Measurements from ENCODE around the gene NT5C.

NT5C gene

GRCh38 chr17:75090871-75091854 is 40.4 kb downstream of the NT5C start:
- no peak for DNase-seq

GRCh38 chr17:75088465-75089417 is 42.8 kb downstream of the NT5C start:
- no peak for DNase-seq

- peak; percentile 63 for DNase-seq
These were observed 43.7 kb downstream of the NT5C start, which contains the start of gene SLC16A5 for GRCh38 chr17:75087558-75088453. SLC16A5 (plus strand) TSS chr17:75087954; CDS start chr17:75093637, 5,683 bp downstream.

DNA sequence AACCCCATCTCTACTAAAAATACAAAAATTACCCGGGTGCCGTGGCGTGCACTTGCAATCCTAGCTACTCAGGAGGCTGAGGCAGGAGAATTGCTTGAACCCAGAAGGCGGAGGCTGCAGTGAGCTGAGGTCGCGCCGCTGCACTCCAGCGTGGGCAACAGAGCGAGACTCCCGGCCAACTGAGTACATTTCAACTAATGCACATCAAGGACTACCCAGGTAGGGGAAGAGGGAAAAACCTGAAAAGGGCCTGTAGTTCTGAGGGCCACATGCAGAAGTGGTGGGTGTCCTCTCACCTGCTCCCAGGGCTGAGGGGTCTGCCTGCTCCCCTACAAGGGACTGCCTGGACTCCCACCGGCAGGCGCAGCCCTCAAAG is 44.4 kb downstream of the NT5C start:
- DNase-seq, result no peak

GRCh38 chr17:75086496-75087181 is 44.9 kb downstream of the NT5C start:
- no peak for DNase-seq

GRCh38 chr17:75084039-75084660 is 47.4 kb downstream of the NT5C start:
- peak; percentile 66 for DNase-seq

DNA sequence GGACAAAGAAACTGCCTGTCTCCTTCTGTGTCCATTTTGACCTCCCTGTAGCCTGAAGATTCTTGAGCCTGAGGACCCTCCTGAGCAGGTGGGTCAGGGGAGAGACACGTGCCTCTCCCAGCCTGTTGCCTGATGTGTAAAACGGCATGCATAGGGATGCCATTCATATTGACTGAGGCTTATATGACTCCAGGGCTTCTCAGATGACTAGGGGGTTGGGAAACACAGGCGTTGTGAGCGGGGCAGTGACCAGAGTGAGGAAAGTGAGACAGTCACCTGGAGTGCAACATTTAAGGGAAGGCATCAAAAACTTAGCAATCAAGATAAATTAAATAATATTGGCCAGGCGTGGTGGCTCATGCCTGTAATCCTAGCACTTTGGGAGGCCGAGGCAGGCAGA is 48.9 kb downstream of the NT5C start:
- no peak for DNase-seq

DNA sequence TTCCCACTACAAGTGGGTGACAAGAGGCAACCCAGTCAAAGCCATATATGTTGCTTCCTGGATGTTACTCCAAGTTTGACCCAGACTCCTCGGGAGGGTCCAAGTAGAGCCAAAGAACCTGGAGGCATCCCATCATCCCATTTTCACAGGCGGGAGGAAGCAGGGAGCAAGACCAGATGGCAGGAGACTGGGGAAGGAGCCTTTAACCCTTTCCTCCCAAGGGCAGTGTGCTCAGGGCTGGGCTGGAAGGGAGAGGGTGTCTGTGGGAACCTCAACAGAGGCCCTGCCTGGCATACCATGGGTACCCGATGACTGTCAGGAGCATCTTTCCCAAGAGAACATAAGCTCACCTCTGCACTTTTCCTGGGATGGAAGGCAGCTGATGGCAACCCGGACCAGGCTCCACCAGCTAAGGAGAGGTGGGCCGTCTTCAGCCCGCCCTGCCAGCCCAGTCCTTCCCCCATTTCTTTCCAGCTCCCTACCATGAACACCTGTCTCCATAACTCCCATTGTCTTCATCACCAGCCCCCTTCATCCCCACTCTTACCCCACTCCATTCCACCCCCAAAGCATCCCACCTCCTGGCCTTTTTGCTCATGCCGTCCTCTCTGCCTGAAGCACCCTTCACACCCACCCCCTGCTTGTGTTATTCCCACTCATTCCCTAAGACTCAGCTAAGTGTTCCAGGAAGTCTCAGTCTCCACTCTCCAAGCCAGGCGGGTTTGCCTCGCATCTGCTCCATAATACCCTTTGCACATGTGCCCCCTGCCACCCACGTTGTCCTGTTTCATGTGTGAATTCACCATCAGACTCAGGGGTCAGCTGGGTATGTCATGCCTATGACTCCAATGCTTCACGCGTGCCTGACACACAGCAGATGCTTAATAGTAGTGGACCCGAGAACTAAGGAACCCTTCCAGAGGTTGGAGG is 49.7 kb downstream of the NT5C start:
- DNase-seq, result no peak

Data from kidney glomerular epithelial cell (primary cell).